B cell (primary cell): ENCODE results near the gene SHISAL2A. TPM values are rescaled to one million over a fixed set of nuclear protein-coding genes. Genes with fewer than 3 reads are reported as not detected.
A peak's percentile ranks its signal among the peaks of the same experiment; 100 is the strongest.

Experiments used
- ATAC-seq: fragments of 200-7000 bp; cut with Tn5 transposase; one replicate; pipeline ENCODE4 v1.10.0; 2021; ENCODE audit warnings: low read depth, mild to moderate bottlenecking, moderate number of reproducible peaks, moderate library complexity
- CTCF ChIA-PET: fragments of 350-600 bp; sonication (Branson Sonifier 250); formaldehyde crosslinking; loops from one replicate; lab custom pipeline; 2021; ENCODE audit warnings: antibody characterized with exemption, inconsistent platforms; lab: Charles Lee
- POLR2A ChIA-PET: fragments of 350-600 bp; sonication (Branson Sonifier 250); formaldehyde crosslinking; loops from one replicate; lab custom pipeline; 2021; ENCODE audit warnings: antibody characterized with exemption; lab: Charles Lee
- DNase-seq: peaks from one replicate; pipeline ENCODE4 v3.0.0; 2013
- H2AFZ ChIP-seq: 2 replicates; pipeline ENCODE4 v1.6.1; 2012; ENCODE audit warnings: mild to moderate bottlenecking, low read depth, low read length; ENCODE audit not compliant: insufficient read depth, poor library complexity, severe bottlenecking
- H3K27ac ChIP-seq, 2 donors: 1 replicate in 1 of 2; 2 replicates in 1 of 2; pipeline ENCODE4 v1.5.1; 2012 to 2013; ENCODE audit warnings: low read length in 2 of 2, mild to moderate bottlenecking in 2 of 2, moderate library complexity in 1 of 2
- H3K27me3 ChIP-seq, 4 experiments: fragments of 200-600 bp in 1 of 4; sonication (generic) in 1 of 4; replicated peaks in 1 of 4; 1 replicate in 2 of 4; 2 replicates in 2 of 4; pipeline versions ENCODE4 v1.6.1 to v1.7.0; 2013 to 2016; ENCODE audit warnings: low read length in 3 of 4, mild to moderate bottlenecking in 2 of 4, mixed read lengths in 1 of 4, moderate library complexity in 1 of 4; ENCODE audit not compliant: insufficient read depth in 4 of 4, control insufficient read depth in 3 of 4; ENCODE audit errors: control extremely low read depth in 1 of 4
- H3K36me3 ChIP-seq, 2 experiments: replicated peaks in 1 of 2; 1 replicate in 1 of 2; 2 replicates in 1 of 2; pipeline versions ENCODE4 v1.6.1 to v1.7.1; 2013; ENCODE audit warnings: low read length in 1 of 2; ENCODE audit not compliant: insufficient read depth in 2 of 2, control insufficient read depth in 1 of 2; ENCODE audit errors: control extremely low read depth in 1 of 2, extremely low read depth in 1 of 2
- H3K4me1 ChIP-seq, 2 donors: fragments of 200-600 bp in 1 of 2; sonication (generic) in 1 of 2; 1 replicate in 1 of 2; 2 replicates in 1 of 2; pipeline versions ENCODE4 v1.5.1 to v1.6.1; 2013 to 2017; ENCODE audit warnings: low read length in 2 of 2; ENCODE audit not compliant: control insufficient read depth in 2 of 2, insufficient read depth in 2 of 2
- H3K4me2 ChIP-seq: replicated peaks from 2 replicates; pipeline ENCODE3; 2012; ENCODE audit warnings: mild to moderate bottlenecking, low read depth, low read length; ENCODE audit not compliant: poor library complexity, severe bottlenecking
- H3K4me3 ChIP-seq, 5 experiments: fragments of 200-600 bp in 1 of 5; sonication (generic) in 1 of 5; 1 replicate in 3 of 5; 2 replicates in 2 of 5; pipeline versions ENCODE4 v1.5.1 to v1.7.0; 2011 to 2016; ENCODE audit warnings: low read length in 4 of 5, mild to moderate bottlenecking in 4 of 5, low read depth in 2 of 5, control low read depth in 1 of 5, moderate library complexity in 1 of 5; ENCODE audit not compliant: insufficient read depth in 1 of 5; ENCODE audit errors: control extremely low read depth in 1 of 5, extremely low read depth in 1 of 5
- H3K79me2 ChIP-seq: fragments of 200-600 bp; sonication (generic); one replicate; pipeline ENCODE4 v1.6.0; 2016; ENCODE audit warnings: low read length; ENCODE audit not compliant: control insufficient read depth, insufficient read depth
- H3K9ac ChIP-seq: fragments of 200-600 bp; sonication (generic); 2 replicates; pipeline ENCODE4 v1.6.1; 2017; ENCODE audit warnings: mild to moderate bottlenecking, low read length, moderate library complexity
- H3K9me3 ChIP-seq, 3 donors: one replicate each; pipeline versions ENCODE4 v1.6.1 to v1.7.1; 2013; ENCODE audit warnings: low read length in 2 of 3; ENCODE audit not compliant: control insufficient read depth in 2 of 3, insufficient read depth in 1 of 3; ENCODE audit errors: control extremely low read depth in 1 of 3
- H4K20me1 ChIP-seq: 2 replicates; pipeline ENCODE4 v1.6.0; 2012; ENCODE audit warnings: mild to moderate bottlenecking, low read length; ENCODE audit not compliant: insufficient read depth, control insufficient read depth, poor library complexity, severe bottlenecking
- H3K27ac Mint-ChIP-seq: one replicate; pipeline ENCODE4 v1.8.0; 2021; ENCODE audit warnings: mixed read lengths
- H3K27me3 Mint-ChIP-seq: one replicate; pipeline ENCODE4 v1.8.0; 2021; ENCODE audit warnings: mixed read lengths
- H3K4me1 Mint-ChIP-seq: one replicate; pipeline ENCODE4 v1.8.0; 2021; ENCODE audit warnings: mixed read lengths
- H3K4me3 Mint-ChIP-seq: one replicate; pipeline ENCODE4 v1.8.0; 2021; ENCODE audit warnings: mixed read lengths
- H3K9me3 Mint-ChIP-seq: one replicate; pipeline ENCODE4 v1.8.0; 2022; ENCODE audit warnings: mixed read lengths; ENCODE audit not compliant: insufficient read depth
- EZH2 ChIP-seq: IDR thresholded peaks from 2 replicates; pipeline ENCODE4 v1.6.1; 2012; ENCODE audit warnings: borderline replicate concordance, low read depth, mild to moderate bottlenecking, moderate library complexity, low read length; ENCODE audit not compliant: insufficient read depth, poor library complexity, severe bottlenecking
- WGBS: methylation state at CpG from one replicate; pipeline ENCODE4 v1.1.5; 2013; ENCODE audit warnings: missing lambda C conversion rate; ENCODE audit not compliant: insufficient coverage; 5-methylcytosine and 5-hydroxymethylcytosine counted together
- intact Hi-C: fragments of 100-400 bp; cut with micrococcal nuclease; formaldehyde crosslinking; loops from one replicate; pipeline ENCODE4 v1.10.0; 2022
- polyA plus RNA-seq: library from polyadenylated mRNA; depleted of rRNA; stranded (reverse); fragments of >200 nt; gene quantifications from 2 replicates; pipeline ENCODE4 v1.2.3, GENCODE V29; 2012
- total RNA-seq, 2 donors: library from RNA; stranded (reverse); fragments of 120-200 nt in 1 of 2; gene quantifications; 1 replicate in 1 of 2; 2 replicates in 1 of 2; pipeline versions ENCODE4 v1.2.3 to v1.2.4, GENCODE V29; 2013 to 2022
- TF ChIP-seq, protein P1 (sequence below): fragments of 200-600 bp; IDR thresholded peaks from one replicate; pipeline ENCODE4 v1.8.0; 2022; ENCODE audit warnings: antibody characterized with exemption, mild to moderate bottlenecking

The SHISAL2A gene
- total and polyA plus RNA-seq, 2 donors (not counting 1 experiment from before 2014, with no cell fraction given): 63.3 to 91.0 TPM

DNA sequence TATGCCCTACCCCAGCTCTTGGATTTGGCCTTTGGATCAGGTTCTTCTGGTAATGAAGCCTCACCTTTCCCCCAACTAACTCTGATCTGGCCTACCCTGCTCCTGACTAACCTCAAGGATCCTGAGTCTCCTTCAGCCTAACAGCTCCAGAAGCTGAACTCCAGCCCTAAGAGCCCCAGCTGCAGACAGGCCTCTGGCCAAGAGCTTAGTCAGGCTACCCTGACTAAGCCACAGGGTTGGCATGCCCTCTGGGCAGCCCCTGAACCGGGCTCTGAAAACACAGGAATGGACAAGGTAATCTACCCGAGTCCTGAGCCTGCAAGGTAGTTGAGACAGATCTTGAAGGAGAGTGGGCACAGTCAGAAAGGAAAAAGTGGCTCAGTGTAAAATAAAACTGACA, 35.7 kb downstream of the SHISAL2A start:
- intact Hi-C loops: loop anchor here (5.0 kb wide), 1 partner anchor 66 kb away; the partner anchor contains the start of gene GPX7
- WGBS: 100% methylated on average over 2 of the region's 2 CpGs
- CTCF ChIA-PET: interaction anchor here (1.2 to 3.2 kb wide), 2 partner anchors 8 to 18 kb away, joined by 4 to 15 read pairs; no protein-coding TSS in a partner anchor
- no peak overlapping the region for H3K4me2 ChIP-seq
- ATAC-seq: no peak
- H3K4me3 ChIP-seq: no peak overlapping the region
- peaks cover 4 to 8% of the 10 kb centered on the region in 2 donors for H3K4me1 ChIP-seq
- no peak overlapping the region for H3K27ac ChIP-seq
- H3K9me3 ChIP-seq: no peaks in the 10 kb centered on the region
- peaks cover 15% of the 10 kb centered on the region for H3K4me1 Mint-ChIP-seq
- POLR2A ChIA-PET: interaction anchor here (1.0 to 1.1 kb wide), 2 partner anchors 9 to 116 kb away, joined by 3 to 12 read pairs; partner anchors contain the start of gene TUT4
- no peak overlapping the region for H3K4me3 Mint-ChIP-seq
- no peak for DNase-seq
- peak overlapping the region; percentile 46 for H3K27ac Mint-ChIP-seq
- peaks cover 11% of the 10 kb centered on the region for H3K79me2 ChIP-seq
- no peak overlapping the region for H2AFZ ChIP-seq
- H3K27me3 Mint-ChIP-seq: no peaks in the 10 kb centered on the region
- no peaks in the 10 kb centered on the region for H4K20me1 ChIP-seq
- TF ChIP-seq, protein P1, sequence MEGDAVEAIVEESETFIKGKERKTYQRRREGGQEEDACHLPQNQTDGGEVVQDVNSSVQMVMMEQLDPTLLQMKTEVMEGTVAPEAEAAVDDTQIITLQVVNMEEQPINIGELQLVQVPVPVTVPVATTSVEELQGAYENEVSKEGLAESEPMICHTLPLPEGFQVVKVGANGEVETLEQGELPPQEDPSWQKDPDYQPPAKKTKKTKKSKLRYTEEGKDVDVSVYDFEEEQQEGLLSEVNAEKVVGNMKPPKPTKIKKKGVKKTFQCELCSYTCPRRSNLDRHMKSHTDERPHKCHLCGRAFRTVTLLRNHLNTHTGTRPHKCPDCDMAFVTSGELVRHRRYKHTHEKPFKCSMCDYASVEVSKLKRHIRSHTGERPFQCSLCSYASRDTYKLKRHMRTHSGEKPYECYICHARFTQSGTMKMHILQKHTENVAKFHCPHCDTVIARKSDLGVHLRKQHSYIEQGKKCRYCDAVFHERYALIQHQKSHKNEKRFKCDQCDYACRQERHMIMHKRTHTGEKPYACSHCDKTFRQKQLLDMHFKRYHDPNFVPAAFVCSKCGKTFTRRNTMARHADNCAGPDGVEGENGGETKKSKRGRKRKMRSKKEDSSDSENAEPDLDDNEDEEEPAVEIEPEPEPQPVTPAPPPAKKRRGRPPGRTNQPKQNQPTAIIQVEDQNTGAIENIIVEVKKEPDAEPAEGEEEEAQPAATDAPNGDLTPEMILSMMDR: no peak
- TF ChIP-seq EZH2: no peak
- H3K36me3 ChIP-seq: peaks cover 0 to 55% of the 10 kb centered on the region in 2 experiments
- no peaks in the 10 kb centered on the region for H3K9me3 Mint-ChIP-seq
- no peaks in the 10 kb centered on the region for H3K27me3 ChIP-seq
- H3K9ac ChIP-seq: no peak overlapping the region

DNA sequence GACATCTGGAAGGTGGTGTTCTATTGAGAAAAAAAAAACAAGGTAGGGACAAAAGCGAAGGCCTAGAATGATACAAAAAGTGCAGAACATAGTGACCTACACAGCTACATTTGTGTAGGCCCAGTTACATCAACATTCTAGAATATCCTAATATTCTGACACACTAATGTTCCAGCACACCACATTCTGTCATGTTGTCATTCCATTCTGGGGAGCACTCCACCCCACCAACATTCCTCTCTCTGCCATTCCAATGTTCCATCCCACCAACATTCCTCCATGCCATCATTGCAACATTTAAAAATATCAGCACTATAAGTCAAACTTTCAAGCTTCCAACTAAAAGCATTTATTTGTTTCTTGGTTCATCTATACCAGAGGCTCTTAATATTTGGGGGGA, 36.7 kb downstream of the SHISAL2A start:
- Mint-ChIP-seq H3K9me3 (no peaks in the 10 kb centered on the region), H3K4me1 (peaks cover 15% of the 10 kb centered on the region), H3K27me3 (no peaks in the 10 kb centered on the region), H3K27ac (no peak overlapping the region), H3K4me3 (no peak overlapping the region)
- Histone ChIP-seq H3K9me3 (no peaks in the 10 kb centered on the region), H3K9ac (no peak overlapping the region), H3K36me3 (peaks cover 0 to 60% of the 10 kb centered on the region in 2 experiments), H3K27ac (no peak overlapping the region), H3K79me2 (peaks cover 11% of the 10 kb centered on the region), H2AFZ (no peak overlapping the region), H4K20me1 (no peaks in the 10 kb centered on the region), H3K4me2 (no peak overlapping the region), H3K4me3 (no peak overlapping the region), H3K27me3 (no peaks in the 10 kb centered on the region), H3K4me1 (peaks cover 4 to 8% of the 10 kb centered on the region in 2 donors)
- DNase-seq: no peak
- WGBS: no CpG with 5 or more reads among the region's 1 CpG
- intact Hi-C loops: loop anchor here (5.0 kb wide), 1 partner anchor 67 kb away; the partner anchor contains the start of gene GPX7
- no peak for TF ChIP-seq EZH2
- TF ChIP-seq, protein P1: no peak
- POLR2A ChIA-PET: interaction anchor here (1.0 kb wide), 1 partner anchor 117 kb away, joined by 12 read pairs; the partner anchor contains the start of gene TUT4
- ATAC-seq: no peak
- CTCF ChIA-PET: interaction anchor here (0.7 to 3.2 kb wide), 2 partner anchors 17 to 62 kb away, joined by 3 to 15 read pairs; no protein-coding TSS in a partner anchor
